HG03064 (cell line): ENCODE results near the gene TMEM158.

Experiments used
- ATAC-seq: cut with Tn5 transposase; IDR thresholded peaks from one replicate; pipeline ENCODE4 v1.9.1; 2021; ENCODE audit warnings: low read depth; ENCODE audit not compliant: unreplicated experiment

The TMEM158 gene

DNA sequence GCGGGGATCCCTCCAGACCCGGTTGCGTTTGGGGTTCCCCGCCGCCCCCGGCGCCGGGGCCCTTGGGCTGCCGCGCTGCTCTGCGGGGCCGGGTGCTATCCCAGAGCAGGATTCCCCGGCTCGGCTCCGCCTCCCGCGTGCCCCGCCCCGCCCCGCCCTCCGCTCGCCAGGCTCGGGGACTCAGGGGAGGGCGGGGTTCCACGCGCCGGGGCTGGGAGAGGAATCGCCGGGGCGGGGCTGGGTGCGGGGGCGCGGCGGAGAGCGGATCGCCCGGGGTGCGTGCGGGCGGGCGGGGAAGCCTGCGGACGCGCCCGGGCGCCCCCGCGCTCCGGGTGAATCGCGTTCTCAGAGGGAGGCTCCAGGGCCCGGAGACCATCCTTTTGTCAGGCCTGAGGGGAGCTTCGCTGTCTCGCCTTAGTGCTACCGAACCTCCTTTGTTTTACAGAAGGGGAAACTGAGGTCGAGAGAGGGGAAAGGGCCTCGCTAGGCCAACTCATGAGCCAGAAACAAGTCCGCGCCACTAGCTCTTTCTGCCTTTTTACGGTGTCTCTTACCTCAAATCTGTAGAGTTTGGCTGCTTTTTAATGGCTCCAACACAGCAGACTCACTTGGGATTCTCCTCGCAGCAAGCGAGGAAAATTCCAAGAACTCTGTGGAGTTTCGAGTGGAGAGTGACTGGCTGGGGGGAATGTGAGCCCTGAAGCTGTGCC, at the start of gene TMEM158:
TSS of gene TMEM158 (minus strand) at position 82 of the 710 bp plus-strand sequence. CDS start 260 bp downstream, outside the sequence.
- ATAC-seq = no peak

DNA sequence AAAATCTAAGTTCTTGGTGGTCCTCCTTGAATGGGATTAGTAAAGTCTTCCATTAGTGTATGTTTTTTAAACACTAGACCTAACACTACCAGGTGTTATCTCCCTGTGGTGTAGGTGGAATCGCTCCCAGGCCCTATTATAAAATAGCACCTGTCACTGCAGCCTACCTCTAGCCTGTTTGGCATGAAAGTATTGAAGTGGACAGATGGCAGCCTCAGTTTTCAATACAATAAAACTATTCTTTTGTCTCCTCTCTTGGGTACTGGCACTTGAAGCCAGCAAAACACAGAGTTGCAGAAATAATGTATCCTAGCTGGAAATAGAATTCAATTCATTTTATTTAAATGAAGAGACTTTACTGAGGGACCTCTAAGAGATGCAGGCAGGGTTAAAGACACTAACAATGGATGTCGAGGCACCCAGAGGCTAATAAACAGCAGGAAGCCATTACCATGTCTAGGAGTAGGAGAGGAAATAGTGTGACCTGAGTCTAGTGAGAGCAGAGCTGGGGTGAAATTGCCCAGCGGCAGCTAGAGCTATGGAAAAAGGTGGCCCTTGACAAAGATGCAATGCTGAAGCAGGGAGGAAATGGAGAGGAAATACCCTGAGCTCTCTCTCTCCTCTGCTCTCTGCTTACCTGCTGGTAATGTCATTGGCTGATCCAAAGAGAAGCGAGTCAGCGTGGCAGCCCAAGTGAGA, 49.1 kb upstream of the TMEM158 start:
- ATAC-seq = no peak

DNA sequence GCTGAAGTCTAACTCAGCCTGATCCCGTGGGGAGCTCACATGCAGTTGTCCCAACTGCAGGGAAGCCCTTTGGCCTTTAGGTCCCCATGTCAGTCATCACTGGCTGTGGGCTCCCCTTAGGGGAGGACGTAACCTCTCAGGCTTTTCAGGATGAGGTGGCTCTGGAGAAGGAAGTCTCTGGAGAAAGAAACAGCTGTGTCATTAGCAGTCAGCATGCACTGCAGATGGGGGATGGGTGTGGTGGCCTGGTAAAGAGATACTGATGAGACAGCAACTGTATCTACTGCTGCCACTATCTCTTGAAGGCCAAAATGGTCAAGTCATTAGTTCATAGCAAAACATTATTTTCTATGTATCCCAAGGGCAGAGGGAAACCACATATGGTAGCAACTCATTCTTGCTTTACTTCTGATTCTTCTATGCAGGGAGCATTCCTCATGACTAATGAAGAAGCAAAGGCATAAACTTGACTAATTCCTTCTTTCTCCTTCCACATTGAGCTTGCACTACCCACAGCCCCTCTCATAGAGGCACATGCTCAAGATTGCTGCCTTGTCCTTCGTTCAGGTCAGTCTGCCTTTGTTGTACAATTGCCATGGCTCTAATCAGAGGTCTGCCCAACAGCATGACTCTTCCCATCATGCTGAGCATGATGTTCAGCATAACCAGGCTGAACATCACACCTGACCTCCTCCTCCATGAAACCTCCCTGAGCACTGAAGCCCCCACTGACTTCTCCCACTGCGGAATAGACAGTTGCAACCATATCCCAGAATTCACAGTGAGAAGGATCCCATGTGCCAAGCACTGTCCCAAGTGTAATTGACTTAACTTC, 47.8 kb upstream of the TMEM158 start:
- ATAC-seq = no peak

DNA sequence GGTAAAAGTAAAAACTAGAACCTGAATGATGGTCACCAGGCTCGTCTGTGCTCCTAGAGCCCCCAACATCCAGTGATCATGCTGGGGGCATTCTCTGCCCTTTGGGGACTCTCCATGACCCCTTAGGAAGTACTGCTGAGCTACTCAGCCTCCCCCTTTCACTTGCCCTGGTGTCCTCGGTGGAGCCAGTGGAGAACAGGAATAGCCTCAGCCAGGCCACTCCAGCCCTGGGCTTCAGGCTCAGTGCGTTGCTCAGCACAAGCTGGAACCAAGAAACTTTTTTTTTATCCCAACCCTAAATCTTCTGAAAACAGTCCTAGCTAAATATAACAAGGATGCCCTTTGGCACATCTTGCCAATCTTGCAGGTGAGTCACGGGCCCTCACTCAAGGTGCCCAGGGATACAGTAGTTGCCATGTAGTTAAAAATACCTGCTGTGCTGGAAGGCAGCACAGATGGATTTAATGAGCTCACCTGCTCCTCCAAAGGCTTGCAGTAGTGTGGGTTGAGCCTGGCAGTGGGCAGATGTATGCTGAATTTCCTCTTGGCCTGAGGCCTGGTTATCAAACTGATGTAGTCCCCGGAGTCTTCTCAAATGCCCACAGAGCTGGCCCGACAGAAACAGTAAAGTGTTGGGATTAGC, 46.9 kb upstream of the TMEM158 start:
- ATAC-seq = no peak

DNA sequence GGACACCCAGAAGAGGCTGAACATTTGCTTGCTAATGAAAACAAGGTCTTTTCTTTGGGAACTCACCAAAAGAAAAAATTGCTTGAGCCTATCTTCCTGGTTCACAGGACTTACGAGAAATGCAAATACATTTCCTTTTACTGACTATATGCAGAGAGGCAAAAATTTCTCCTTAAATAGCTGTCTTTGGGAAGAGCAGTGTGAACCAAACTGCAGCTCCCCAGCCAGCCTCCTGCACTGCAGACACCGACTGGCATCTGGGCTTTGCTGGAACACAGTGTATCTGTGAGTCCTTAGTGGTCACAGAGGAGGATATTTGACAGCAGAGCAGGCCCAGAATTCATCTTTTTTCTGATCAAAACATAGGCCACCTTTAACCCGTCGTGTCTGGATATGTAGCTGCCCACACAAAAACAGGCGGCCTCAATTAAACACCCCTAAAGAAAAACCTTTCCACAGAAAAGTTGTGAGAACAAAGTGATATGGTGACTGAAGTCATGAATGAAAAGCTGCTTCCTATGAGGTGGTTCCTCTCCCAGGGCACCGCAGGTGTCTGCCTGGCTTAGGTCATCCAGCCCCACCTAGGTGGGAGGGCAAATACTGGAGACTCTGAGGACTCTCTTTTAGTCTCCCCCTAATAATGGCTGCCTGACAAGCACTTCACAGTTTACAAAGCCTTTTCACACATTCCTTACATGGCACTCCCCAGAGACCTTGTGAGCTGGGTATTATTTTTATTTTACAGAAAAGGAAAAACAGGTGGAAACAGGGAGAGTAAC, 46.1 kb upstream of the TMEM158 start:
- no peak for ATAC-seq

DNA sequence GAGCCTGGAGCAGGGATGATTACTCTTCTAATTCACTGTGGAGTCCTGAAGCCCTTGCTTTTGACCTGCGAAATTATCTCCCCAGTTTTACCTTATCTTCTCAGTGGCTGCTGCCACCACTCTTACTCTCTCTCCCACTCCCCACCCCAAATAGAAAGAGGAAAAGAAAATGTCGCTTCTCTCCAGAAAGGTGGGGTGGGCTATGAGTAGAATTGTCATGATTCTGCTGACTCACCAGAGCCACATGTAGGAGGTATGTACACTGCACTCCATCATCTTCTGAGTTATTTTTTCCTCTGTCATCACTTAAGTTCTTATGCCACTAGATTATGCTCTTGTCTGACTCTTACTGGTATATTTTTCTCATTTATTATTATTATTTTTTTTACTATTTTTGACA, 43.9 kb upstream of the TMEM158 start:
- no peak for ATAC-seq

DNA sequence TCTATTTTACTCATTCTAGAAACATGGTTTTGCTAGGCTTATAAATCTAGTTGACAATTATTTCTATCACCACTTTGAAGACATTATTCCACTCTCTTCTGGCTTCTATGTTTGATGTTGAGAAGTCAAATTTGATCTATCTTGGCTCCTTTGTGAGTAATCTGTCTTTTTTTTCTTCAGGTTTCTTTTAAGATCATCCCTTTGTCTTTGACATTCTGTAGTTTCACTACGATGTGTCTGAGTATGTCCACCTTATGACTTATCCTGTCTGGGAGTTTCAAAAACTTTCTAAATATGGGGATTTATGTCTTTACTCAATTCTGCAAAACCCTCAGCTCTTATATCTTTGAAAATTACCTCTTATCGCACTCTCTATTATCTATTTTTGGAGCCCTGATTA, 41.0 kb upstream of the TMEM158 start:
- ATAC-seq = no peak

DNA sequence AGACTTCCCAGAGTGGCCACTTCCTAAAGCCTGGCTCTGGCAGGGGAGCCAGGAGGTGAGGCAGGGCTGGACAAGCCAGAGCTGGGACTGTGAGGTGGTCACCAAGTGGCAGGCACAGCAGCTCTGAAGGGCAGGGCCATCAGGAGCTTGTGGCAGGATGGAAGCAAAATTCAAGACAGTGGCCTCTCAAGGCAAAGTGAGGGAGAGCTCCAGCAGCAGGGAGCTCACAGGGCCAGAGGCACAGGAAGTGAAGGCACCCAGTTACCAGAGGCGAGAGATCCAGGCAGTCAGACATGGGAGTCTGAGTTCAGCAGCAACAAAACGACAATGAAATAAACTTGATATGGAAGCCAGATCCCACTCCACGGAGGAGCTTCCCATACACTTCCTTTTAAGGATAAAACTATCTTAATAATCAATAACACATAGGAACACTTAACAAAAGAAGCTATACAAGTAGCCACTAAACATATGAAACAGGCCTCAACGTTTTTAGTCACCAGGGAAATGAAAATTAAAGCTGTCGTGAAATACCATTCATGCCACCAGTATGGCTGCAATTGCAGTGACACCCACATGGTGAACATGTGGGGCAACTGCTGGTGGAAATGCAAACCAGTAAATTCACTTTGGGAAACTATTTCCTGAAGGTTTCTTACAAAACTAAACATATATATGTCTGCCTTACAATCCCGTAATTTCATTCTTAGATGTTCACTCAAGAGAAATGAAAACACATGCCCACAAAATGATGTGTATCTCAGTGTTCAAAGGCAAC, 35.4 kb upstream of the TMEM158 start:
- no peak for ATAC-seq

DNA sequence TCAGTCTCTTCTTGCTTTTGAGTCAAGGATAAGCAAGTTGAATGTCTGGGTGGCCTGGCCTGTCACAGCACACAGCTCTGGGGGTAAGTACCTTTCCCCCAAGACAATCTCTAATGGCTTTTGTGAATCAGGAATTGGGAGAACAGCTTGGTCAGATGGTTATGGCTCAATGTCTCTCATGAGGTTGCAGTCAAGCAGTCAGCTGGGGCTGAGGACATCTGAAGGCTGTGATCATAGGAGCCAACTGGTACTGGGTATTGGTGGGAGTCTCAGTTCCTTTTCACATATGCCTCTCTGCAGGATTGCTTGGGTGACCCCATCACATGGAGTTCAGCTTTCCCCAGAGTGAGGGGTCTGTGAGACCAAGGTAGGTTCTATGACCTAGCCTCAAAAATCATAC, 33.0 kb upstream of the TMEM158 start:
- ATAC-seq = no peak

DNA sequence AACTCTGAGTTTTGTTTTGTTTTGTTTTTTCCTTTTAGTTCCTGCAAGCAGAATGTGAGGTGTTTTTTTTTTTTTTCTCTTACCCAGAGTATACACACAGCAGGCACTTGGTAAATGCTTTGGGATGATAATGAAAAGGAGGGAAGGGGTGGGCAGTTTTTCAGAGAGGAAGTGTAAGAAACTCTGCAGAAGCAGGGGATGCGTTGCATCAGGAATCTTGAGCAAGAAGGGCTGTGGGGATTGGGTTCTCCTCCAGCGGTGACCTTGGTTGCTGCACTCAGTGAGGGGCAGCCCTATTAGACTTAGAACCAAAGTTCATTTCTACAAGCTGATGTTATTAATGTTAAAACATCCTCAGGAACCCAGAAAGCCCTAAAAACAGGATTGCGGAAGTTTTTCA, 32.2 kb upstream of the TMEM158 start:
- no peak for ATAC-seq

DNA sequence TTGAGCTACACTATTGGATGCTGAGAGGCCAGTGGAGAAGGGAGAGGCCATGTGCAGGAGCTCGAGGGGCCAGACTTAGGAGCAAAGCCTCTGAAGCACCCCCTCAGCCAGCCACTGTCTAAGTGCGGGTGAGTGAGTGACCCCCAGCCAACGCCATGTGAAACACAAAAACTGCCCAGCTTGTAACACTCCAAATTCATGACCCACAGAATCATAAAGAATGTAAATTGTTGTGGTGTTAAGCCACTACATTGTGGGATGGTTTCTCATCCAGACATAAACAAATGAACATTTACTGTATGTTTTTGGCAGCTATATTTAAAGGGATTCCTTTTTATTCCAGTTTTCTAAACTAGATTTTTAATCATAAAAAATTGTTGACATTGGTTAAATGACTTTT, 27.2 kb upstream of the TMEM158 start:
- ATAC-seq = no peak

DNA sequence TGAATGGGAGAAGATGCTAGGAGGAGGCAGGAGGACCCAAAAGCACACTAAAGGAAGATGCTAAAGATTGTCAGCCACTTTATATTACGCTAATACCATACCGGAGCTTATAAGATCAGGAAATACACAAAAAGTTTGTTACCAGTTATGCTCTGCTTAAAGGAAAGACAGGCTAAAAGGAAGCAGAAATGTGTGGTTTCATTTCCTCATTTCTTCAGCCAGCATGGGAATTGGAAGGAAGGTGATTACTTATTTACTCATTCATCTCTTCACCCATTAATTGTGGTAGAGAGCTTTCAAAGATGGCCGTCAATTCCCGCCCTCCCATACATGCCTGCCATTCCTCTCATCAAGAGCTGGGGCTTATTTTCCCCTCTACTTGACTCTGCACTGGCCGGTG, 26.7 kb upstream of the TMEM158 start:
- no peak for ATAC-seq

DNA sequence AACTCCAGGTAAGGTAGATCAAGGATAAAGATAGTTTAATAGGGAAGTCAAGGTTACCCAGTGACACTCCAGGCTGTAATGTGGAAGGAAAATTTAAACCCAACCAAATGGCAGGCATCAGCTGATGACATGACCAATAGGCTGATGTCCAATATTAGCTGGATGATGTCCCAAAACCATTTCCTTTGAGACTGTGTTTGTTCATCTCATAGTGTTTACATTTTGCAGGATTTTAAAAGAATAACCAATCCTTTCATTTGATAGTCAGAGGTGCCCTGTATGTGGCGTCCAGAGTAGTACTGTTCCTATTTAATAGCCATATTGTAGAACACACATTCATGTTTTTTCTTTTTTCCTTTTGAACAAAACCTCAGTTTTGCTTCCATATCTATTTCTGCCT, 23.3 kb upstream of the TMEM158 start:
- no peak for ATAC-seq

DNA sequence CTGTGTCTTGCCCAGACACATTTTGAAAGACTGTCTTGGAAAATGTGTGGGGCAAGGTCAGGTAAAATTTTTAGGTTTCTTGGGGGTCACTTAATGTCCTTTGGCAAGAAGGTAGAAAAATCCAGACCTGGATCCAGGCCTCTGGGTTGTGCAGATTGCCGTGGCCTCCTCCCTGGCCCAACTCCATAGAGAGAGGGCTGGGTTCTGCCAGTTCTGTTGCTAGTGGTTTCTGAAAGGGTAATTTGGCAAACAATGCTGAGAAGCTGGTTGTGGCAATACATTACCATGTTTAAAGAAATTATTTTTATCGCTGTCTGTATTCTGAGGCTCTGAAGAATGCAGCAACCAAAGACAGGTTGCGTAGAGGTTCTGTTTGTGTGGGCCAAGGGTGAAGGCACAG, 20.2 kb upstream of the TMEM158 start:
- ATAC-seq = no peak

DNA sequence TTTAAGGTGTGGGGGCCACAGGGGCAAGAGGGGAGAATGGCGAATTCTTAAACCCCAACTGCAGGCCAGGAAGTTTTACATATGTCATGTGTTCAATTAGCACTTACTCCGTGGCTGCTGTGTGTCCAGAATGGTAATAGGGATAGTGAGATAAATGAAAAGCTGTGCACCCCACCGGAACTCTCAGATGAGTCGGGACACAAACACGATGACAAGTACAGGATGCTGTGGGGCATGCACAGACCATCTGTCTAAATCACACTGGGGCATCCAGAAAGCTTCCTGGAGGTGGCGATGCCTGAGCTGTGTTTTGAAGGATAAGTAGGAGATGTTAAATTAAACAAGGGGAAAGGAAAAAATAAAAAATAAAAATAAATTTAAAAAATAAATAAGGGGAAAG, 18.3 kb upstream of the TMEM158 start:
- ATAC-seq = no peak

DNA sequence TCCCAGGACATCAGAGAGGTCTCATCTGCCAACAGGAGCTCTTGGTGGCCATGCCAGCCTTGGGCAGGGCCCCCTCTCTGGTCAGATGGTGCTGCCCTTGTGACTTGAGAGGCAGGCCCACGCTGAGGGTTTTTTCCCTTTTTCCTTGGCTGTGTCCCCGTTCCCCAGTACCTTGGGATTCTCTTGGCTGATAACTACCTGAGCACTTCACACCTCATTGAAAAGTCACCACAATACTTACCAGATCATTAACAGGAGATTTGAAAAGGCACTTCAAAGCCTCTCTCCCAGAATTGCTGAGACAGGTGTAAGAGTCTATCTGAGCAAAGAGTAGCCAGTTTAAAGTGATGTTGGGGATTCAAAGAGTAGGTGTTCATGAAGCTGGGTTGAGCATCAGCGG, 15.1 kb upstream of the TMEM158 start:
- ATAC-seq = no peak

DNA sequence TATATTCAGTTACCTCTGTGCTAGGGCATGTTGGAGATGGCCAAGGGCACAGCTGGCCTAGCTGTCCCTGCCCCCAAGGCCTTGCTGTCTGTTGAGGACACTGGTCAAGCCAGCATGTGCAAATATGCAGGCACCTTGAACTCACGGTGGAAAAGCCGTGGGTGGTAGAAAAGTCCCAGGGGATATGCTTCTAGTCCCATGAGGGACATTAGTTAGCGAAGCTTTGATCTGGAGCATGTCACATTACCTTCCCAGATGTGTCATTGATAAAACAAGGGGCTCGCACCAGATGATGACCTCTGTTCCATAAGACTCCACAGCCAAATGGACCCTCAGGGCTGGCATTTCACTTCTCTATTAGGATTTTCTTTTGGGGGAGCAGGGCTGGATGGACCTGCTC, 14.2 kb upstream of the TMEM158 start:
- ATAC-seq = no peak

DNA sequence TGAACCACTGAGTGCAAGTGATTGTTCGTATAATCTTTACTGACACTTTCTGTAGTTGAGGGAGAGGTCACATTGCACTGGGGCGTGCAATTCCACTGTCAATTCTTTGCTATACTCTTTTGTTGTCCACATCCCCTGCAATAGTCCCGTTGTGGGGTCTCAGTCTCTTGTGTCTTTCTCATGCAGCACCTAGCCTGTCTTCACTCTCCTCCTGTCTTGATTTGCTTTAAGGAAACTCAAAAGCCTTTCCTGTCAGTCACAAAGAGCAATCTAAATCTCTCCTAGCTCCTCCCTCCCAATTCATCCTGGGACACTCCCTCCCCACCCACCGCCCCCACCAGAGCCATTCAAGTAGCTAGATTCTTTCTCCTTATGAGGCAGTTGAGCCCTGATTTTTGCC, 13.2 kb upstream of the TMEM158 start:
- ATAC-seq = no peak

DNA sequence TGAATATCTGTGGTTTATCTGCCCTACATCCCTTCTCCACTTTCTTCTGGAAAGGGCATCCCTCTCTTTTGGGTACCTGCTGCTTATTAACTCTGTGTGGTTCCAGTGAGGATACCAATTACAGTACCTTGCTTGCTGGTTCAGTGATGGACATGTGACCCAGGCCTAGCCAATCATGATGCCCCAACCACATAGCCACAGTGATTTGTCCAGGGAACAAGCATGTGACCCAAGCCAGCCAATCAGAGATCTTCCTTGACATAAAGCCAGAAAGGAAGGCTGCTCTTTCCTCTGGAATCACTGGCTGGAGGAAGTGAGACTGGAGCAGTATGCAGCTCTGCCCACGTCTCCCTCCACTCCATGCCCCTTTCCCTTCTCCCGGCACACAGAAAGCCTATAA, 10.9 kb upstream of the TMEM158 start:
- no peak for ATAC-seq

DNA sequence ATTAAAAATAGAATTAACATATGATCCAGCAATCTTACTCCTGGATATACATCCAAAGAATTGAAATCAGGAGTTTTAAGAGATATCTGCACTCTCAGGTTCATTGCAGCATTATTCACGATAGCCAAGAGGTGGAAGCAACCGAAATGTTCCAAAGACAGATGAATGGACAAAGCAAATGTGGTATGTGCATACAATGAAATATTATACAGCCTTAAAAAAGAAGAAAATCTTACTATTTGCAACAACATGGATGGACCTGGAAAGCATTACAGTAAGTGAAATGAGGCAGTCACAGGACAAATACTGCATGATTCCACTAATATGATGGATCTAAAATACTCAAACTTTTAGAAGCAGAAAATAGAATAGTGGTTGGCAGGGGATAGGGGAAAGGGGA, 9.3 kb upstream of the TMEM158 start:
- no peak for ATAC-seq
